GM21390 (cell line): Measurements from ENCODE around the gene RASAL1.

Experiments
- ATAC-seq: cut with Tn5 transposase; IDR thresholded peaks from one replicate; pipeline ENCODE4 v1.9.1; 2021; ENCODE audit not compliant: unreplicated experiment

Gene RASAL1

DNA sequence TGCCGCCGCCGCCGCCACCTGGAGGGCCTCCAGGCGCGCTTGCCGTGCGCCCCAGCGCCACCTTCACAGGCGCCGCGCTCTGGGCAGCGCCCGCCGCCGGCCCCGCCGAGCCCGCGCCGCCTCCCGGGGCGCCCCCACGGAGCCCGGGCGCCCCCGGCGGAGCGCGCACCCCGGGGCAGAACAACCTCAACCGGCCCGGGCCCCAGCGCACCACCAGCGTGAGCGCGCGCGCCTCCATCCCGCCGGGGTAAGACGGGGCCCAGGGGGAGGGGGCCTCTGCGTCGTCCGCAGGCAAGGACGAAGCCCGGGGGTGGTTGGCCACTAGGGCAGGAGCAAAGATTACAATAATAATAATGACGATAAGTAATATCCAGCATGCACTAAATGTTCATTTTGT, 57.7 kb downstream of the RASAL1 start:
- ATAC-seq: no peak

DNA sequence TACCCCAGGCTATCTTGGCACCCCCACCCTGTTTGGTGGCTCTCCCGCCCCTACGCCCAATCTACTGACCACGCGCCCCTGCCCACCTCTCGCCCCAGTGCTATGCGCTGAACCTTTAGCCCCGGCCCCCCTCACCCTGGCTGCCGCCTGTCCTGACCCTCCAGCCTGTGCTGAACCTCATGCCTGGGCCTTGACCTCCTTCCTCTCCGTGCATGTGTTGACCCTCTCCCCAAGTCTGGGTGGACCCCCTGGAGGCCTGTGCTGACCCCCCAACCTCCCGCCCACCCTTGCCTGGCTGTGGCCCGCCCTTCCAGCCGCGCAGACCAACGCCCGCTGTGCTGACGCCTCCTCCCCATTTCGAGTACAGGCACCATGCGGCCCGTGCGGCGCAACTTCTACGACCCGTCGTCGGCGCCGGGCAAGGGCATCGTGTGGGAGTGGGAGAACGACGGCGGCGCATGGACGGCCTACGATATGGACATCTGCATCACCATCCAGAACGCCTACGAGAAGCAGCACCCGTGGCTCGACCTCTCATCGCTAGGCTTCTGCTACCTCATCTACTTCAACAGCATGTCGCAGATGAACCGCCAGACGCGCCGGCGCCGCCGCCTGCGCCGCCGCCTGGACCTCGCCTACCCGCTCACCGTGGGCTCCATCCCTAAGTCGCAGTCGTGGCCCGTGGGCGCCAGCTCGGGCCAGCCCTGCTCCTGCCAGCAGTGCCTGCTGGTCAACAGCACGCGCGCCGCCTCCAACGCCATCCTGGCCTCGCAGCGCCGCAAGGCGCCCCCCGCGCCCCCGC, 58.3 kb downstream of the RASAL1 start:
- ATAC-seq: no peak

DNA sequence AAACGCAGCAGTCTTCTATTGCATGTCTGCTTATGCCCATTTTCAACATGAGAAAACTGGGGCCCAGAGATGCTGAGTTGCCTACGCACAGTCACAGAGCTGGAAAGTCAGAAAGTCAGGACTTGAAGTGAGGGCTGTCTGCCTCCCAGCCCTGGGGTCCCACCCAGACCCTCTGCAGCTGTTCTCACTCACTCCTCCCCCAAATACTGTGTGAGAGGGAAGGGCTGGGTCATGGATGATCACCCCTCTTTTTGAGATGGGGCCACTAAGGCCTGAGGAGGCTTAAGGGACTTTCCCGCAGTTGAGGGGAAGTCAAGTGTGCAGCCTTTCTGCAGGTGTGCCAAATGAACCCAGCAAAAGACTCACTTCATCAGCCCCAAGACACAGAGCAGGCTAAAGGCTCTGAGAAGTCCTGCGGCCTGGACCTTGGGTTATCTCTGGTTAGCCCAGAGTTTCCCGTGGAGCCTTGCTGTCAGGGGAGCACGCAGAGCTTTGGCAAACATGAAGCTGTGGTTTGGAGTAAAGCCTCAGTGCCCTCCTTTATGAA, 60.4 kb downstream of the RASAL1 start:
- peak; percentile 90 for ATAC-seq

DNA sequence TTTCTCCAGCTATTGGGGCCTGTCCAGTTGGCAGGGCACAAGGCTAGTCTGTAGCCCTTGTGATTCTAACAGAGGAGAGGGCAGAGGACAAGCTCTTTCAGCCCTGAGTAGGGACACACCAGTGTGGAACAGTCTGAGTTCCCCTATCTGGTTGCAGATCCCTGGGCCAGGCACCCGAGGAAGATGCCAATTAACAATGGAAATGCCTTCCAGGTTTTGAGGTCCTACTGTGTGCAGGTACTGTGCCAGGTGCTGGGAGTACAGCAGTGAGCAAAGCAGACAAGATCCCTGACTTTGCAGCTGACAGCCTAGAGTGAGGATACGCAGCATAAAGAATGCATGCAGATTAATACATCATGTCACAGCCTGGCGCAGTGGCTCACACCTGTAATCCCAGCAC, 62.0 kb downstream of the RASAL1 start:
- ATAC-seq: no peak

DNA sequence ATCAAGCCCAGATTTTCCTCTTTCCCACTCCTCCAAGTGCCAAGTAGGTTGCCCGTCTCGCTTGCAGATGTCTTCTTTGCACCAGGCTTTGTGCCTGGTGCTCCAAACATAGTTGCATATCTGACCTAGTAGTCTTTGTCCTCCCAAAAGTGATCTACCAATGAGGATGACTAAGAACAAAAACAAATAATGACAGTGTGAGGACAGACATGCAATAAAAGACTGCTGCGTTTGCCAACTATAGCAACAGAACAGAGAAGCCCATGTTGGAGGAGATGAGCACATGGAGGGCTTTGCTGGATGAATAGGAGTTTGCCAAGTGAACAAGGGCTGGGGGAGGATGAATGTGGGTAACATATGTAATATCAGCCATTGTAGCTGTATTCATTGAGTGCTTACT, 63.4 kb downstream of the RASAL1 start:
- ATAC-seq: no peak

DNA sequence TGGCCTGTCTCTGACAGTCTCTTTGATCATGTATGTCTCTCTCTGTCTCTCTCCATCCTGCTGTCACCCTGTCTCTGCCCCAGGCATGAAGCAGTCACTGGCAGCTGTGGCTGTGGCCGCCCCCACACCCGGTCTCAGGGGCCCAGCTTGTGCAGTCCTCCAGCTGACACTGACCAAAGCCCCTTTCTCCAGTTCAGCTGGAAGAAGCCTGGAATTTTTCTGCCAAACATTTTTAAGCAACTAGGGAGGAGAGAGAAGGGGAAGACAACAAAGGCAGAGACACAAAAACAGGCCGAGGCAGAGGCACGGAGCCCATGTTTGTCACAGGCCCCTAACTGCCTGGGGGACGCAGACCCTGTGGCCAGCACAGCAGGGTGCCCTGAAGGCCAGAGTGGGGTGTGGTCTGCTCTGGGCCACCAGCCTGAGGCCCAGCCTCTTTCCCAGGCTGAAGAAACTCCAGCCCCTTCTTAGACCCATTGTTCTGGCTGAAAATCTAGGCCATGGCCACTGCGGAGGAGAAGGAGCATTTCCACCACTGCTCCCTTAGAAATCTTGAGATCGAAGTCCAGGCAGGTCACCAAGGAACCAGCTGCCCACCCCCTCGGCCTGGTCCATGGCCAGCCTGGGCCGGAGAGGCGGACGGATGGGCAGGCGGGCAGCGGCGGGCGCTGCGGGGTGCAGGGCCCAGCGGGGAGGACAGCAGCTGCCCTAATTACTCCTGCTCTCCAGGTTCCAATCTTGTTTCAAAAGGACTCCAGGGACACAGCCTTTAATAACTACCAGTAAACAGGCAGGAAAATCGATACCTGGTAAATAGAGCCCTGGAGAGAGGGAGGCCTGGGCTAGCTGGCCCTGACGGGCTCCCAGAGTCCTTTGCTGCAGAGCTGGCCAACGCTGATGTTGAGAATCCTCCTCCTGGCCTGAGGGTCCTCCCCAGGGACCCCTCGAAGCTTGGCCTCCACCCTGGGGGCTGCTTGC, 64.1 kb downstream of the RASAL1 start:
- ATAC-seq: no peak

DNA sequence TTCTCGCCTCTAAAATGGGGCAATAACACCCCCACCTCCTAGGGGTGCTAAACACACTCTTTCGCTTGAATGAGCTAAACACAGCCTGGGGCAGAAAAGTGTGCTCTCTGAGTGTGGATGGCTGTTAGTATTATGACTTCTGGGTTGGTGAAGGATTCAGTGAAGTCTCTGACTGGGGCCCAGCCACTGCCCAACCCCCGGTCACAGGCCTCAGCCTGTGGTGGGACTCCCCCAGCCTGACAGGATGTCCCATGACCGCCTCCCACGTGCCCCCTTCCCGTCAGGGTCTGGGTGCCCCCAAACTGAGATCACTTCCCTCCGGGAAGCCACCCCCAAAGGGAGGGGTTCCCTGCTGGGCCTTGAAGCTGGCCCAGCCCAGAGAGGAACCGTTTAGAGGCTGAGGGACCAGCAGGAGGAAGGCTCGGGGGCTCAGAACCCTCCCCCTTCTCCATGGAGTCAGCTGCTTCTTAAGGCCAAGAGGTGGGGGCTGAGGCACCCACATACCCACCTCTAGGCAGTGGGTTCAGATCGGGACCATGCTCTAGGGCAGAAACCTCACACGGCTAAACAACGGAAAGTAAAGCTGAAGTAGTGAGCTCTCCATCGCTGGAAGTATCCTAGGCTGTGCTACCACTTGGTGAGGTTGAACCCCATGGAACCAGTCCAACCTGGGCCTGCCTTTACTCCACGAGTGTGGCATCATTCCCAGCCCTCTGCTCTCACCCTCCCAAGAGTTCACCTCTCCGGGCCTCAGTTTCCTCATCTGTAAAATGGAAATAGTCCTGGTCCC, 65.2 kb downstream of the RASAL1 start:
- no peak for ATAC-seq

DNA sequence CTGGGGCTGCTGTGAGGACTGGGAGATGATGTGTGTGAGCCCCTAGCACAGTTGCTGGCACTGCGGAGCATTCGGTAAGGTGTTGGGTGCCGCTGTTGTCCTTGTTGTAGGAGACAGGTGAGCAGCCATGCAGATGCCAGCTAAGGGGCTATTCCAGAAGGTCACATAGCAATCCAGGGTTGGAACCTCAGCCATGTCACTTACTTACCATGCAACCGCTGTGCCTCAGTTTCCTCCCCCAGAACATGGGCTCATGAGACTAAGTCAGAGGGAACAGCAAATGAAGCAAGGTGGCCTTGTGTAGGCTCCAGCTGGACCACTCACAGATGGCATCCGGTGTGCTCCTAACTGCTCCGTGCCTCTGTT, 65.8 kb downstream of the RASAL1 start:
- no peak for ATAC-seq

DNA sequence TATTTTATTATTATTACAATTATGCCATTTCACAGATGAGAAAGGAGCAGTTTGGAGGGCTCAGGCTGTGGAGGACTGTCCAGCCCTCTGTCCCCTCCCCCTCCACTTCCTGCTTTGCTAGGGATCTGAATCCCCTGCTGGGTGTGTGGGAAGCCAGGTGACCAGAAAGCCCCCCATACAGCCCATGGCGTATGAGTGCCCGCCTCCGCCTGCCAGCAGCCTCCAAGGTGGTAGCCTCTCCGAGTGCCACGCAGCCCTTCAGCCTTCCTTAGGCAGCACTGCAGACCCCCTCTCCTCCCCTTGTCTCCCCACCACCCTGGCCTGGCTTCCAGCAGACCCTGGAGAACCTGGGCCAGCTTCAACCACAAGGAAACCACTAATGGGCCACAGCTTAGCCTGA, 66.4 kb downstream of the RASAL1 start:
- ATAC-seq: no peak

DNA sequence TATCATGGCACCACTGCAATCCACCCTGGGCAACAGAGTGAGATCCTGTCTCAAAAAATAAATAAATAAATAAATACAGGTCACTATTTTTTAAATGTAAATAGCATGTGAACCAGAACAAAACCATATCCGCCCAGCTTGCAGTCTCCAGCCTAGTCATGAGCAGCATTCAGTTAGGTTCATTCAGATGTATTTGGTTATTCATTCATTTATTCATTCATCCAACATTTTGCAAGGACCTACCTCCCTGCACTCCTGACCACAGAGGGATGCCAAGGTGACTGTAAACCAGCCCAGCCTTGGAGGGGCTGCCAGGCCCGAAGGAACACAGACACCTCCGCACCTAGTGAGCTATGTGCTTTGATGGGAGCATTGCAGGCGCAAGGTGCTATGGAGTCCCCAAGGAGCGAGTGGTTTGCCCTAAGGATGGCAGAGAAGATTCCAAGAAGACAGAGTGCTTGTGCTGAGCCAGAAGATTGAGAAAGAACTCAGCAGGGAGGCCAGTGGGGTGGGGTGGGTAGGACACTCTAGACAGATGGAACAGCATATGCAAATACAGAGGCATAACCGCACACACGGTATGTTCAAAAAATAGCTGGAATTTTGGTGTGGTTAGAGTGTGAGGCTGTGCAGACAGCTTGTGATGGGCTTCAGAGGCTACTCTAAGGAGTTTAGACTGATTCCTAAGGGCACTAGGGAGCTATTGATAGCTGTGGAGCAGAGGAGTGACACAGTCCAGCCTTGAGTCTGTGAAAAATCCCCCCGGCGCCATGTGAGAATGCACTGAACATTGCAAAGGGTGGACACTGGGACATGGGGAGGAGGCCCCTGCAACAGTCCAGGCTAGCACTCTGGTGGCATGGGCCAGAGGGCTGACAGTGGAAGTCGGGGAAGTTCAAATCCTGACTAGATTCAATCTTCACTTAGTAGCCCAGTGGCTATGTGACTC, 67.3 kb downstream of the RASAL1 start:
- ATAC-seq: no peak

DNA sequence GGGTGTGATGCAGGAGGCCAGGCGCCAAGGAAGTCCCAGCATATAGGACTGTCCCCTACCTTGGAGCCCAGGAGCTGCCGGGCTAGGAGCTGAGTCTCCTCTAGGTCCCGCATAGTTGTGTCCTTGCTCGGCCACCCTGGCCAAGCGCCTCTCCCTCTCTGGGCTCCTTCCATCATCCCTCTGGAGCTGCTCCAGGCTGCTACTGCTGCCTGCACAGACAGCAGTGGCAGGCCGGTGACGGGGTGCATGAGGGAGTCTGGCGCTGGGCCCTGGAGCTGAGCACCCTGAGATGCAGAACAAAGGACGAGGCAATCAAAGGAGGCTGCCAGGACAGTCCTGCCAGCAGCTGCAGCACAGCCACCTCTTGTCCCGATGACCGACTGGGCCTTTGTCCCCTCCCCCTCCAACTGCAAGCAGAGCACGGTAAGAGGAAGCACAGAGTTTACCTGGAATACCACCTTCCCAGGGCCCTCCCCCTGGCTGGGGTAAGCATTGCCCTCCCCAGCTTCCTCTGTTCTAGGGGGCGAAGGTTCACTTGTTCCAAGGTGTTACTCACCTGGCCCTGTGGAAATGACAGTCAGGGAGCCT, 68.7 kb downstream of the RASAL1 start:
- ATAC-seq: no peak

DNA sequence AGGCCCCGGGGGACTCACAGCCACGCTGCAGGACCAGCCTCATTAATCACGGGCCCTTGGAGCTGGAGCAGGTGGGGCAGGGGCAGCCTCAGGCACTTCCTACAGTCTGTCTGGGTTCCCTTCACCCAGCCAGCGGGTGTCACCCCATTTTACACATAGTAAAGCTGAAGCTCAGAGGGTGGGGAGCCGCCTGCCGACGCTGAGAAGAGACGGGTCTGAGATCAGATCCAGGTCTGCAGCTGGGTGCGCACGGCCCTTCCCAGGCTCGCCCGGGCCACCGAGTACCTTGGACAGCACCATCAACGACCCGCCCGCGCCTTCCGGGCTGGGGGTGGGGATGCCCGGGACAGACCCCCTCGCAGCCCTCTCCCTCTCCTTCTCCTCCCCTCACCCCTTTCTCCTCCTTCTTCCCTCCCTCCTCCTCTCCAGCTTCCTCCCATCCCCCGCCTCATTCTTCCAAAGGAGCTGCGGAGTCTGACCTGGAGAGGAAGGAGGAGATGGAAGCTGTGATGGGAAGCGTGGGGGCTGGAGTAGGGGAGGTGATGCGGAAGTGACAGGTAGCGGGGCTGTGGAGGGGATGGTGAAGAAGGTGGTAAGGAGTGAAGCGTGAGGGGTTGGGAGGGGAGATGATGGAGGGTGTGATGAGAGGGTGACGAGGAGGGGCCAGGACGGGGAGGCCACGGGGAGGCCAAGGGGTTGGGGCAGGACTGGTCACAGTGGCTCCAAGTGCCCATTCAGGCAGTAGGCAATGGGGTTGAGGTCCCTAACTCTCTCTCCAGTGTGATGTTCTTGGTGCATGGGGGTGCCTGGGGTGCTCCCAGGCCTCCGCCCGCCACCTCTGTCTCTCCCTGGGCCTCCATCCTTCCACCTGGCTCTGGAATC, 70.2 kb downstream of the RASAL1 start:
- ATAC-seq: no peak

DNA sequence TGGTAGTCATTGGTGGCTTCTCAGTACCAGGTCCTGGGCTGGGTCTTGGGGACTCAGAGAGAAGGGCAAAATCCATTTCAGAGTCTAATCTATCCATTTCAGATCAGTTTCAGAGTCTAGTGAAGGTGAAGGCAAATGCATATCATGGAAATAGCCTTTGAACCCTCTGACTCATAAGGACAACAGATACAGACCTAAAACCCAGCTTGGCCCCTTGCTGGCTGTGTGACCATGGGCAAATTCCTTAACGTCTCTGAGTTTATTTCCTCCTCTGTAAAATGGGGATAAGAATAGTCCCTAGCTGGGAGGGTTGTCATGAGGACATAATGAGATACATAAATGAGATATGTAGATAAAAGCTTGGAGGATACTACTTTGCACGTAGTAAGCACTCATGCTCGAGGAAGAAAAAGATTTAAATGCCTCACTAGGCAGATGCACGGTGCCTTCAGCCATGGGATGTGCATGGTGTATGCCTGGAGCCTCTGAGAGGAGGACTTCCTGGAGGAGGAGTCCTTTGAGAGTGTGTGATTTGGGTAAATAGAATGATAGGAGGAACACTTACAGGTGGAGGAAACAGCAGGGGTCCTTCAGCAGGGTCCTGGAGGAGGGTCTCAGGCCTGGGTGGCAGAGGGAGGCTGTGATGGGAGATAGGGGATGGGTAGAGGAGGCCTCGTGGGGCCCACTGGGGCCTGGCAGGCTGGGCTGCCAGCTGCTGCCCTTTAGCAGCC, 71.0 kb downstream of the RASAL1 start:
- no peak for ATAC-seq

DNA sequence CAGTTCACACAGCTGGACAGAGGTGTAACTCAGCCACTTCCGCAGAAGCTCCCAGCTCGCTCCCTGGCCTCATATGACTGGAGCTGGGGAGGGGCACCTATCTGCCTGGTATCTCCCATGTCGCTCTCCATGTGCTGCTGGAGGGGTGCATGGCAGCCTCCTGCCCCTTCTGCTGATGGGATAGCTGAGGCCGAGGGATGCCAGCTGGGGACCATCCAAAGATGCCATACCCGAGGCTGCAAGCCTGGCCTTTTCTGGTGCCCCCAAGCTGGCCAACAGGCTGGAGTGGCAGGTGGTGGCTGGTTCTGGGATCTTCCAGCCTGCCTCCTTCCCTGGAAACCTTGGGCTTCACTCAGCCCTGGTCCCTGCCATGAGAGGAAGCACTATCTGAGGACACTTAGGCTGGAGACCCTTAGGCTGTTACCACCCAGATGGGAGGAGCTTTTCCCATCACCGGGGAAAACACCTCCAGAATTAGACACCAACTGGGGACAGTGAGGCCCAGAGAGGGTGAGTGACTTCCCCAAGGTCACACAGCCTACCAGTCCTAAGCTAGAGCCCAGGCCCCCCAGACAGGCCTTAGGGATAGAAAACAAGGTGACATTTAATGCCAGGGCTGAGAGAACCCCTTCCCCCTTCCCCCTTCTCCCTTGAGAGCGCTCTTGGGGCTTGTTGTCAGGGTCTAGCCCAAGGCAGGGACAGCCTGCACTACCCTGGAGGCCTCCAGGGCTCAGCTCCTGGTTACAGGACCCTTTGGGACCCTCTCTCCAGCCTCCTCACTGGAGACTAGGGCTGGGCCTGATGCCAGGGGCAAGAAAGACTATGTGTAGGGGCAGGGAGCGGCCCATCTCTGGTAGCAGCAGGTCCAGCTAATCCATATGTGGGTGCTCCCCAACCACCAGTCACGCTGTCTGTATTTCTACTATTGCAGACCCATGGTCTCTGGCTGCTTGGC, 71.9 kb downstream of the RASAL1 start:
- ATAC-seq: no peak

DNA sequence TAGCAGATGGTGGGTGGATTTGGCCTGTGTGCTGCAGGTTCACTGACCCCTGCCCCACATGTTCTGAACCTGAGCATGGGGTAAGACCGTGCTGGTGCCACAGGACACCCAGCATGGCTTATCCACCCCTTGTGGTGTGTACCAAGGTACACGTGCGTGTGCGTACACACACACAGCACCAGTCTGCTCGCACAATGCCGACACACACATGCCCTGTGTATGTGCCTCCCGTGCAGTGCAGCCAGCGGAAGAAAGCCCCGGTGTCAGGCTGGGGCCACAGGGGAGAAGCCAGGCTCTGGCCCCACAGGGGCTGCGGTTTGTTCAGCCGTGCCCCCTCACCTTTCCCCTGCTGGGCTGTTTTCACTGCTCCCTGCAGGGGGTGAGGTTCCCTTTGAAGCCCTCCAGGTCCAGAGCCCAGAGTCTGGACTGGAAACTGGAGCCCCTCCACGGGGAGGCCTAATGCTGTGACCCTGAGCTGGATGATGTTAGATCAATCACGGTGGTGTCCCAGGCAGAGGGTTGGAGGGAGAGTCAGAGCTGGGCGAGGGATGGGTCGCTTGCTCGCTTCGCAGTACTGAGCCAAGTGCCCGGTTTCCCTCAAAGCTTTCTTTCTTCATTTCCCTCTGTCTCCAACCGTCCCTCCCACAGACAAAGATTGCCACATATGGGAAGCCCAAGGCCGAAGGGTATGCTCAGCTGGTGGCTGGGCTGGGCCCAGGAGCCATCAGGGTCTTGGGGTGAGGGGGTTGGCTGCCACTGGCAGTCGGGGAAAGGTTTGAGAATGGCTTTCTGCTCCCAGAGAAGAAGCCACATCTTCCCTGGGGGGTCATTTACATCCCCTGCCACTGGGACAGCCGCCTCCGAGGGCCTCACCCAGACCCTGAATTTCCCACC, 72.8 kb downstream of the RASAL1 start:
- no peak for ATAC-seq
